ENCODE measurements around the gene DCST1. TPM values are rescaled to one million over a fixed set of nuclear protein-coding genes. Genes with fewer than 3 reads are reported as not detected.

Gene DCST1
- total and polyA plus RNA-seq, 2 of the 13 experiments (the other 11 are each of a cell fraction or from before 2014, with no cell fraction given): 0.04 TPM; not detected in 1

GRCh38 chr1:155044365-155044764 is 10.7 kb downstream of the DCST1 start:
- H3K79me2 ChIP-seq (ENCODE audit: insufficient read depth, low read length): no peaks in the 10 kb centered on the region
- FAIRE-seq: no peak
- H3K4me3 ChIP-seq (replicated peaks in 1 of 3; ENCODE audit: insufficient read depth in 1 of 3, low read depth in 2 of 3, low read length in 3 of 3): peak overlapping the region in 1 of 3 experiments; percentile 8; a peak in 1 of 6 replicates
- no peaks in the 10 kb centered on the region for H3K36me3 ChIP-seq (replicated peaks in 1 of 2; ENCODE audit: control insufficient read depth in 1 of 2, insufficient read depth in 2 of 2, low read length in 2 of 2)
- H2AFZ ChIP-seq (ENCODE audit: low read length): no peak overlapping the region
- intact Hi-C loops (cut with micrococcal nuclease; ENCODE audit: unreplicated experiment) (no loop called here), in situ Hi-C loops (cut with HindIII; ENCODE audit: extremely low pct_ligation_motif_present, low pct_unique_long_range_greater_than_20kb) (no loop called here)
- no TSS peak for BruUV-seq (replicated peaks)
- no peak overlapping the region for H3K27ac ChIP-seq (ENCODE audit: extremely low read length, insufficient read depth, low read length)
- no peak overlapping the region for H3K9ac ChIP-seq (ENCODE audit: insufficient read depth, low read depth, low read length)
- H3K27me3 ChIP-seq (ENCODE audit: control insufficient read depth in 1 of 2, insufficient read depth in 2 of 2, low read length in 2 of 2): peaks cover 8 to 21% of the 10 kb centered on the region in 2 experiments
- ChIA-PET CTCF (ENCODE audit: low intra/inter-chr PET ratio, low total read pairs) (interaction anchor here (0.9 to 3.0 kb wide), 6 partner anchors 14 to 138 kb away, joined by 3 to 27 read pairs (median 4); no protein-coding TSS in a partner anchor), POLR2A (interaction anchor here (0.7 to 3.2 kb wide), 7 partner anchors 9 to 128 kb away, joined by 3 to 12 read pairs (median 4); partner anchors contain the start of gene KRTCAP2)
- ATAC-seq: no peak
- no peaks in the 10 kb centered on the region for H3K9me3 ChIP-seq (ENCODE audit: low read length)
- DNase-seq (ENCODE audit: low spot score): no peak
- peak overlapping the region; percentile 65; the same call in 1 of the 2 replicates for H3K4me2 ChIP-seq (ENCODE audit: low read depth, low read length)
- H4K20me1 ChIP-seq (ENCODE audit: insufficient read depth, low read length): no peaks in the 10 kb centered on the region
- 72% methylated on average over 6 of the region's 6 CpGs for WGBS (ENCODE audit: low lambda C conversion rate)
- TF ChIP-seq ZNF274 (CRISPR knock-in tag; IDR thresholded peaks at IDR 0.05): 0 out of 2 replicates have a peak, but pooled peaks have one; percentile 48
- no peak for TF ChIP-seq GRHL1 (CRISPR knock-in tag; conservative IDR thresholded peaks at IDR 0.05)
- TF ChIP-seq ATF2 (CRISPR knock-in tag; IDR thresholded peaks at IDR 0.05): 0 out of 2 replicates have a peak, but pooled peaks have one; percentile 8
- no peak for TF ChIP-seq YEATS4 (CRISPR knock-in tag; IDR thresholded peaks at IDR 0.05; ENCODE audit: borderline replicate concordance)
- TF ChIP-seq ZSCAN5A (CRISPR knock-in tag; IDR thresholded peaks at IDR 0.05; ENCODE audit: borderline replicate concordance): no peak
- no peak for TF ChIP-seq IRF1 (CRISPR knock-in tag; IDR thresholded peaks at IDR 0.05; ENCODE audit: low read depth)
- 0 out of 2 replicates have a peak, but pooled peaks have one; percentile 26 for TF ChIP-seq KDM5B (CRISPR knock-in tag; IDR thresholded peaks at IDR 0.05; ENCODE audit: borderline replicate concordance)
- peaks cover 64% of the 10 kb centered on the region for H3K4me1 ChIP-seq (ENCODE audit: insufficient read depth, low read length)
